Neural cell (in vitro differentiated cells): ENCODE data around the gene KRT14. TPM values are rescaled to one million over a fixed set of nuclear protein-coding genes. Genes with fewer than 3 reads are reported as not detected.
"Not testable (repeated sequence)": the region's sequence is repeated elsewhere in the genome, so short reads cannot be mapped to it uniquely, and the experiment has no call there.

Experiments used
- H2AFZ ChIP-seq: fragments of 200-600, 300-800 bp; sonication (generic), shearing (Covaris generic); 2 replicates; pipeline ENCODE4 v1.6.0; 2014; ENCODE audit warnings: low read depth, mild to moderate bottlenecking, antibody characterized with exemption, low read length, moderate library complexity
- H3F3A ChIP-seq: fragments of 200-600 bp; shearing (Covaris generic); 2 replicates; pipeline ENCODE4 v1.6.1; 2016; ENCODE audit warnings: mild to moderate bottlenecking, moderate library complexity, mixed read lengths, antibody characterized with exemption, low read length; ENCODE audit not compliant: insufficient read depth, poor library complexity, severe bottlenecking
- H3K27ac ChIP-seq: fragments of 200-600, 300-800 bp; sonication (generic), shearing (Covaris generic); 2 replicates; pipeline ENCODE4 v1.5.1; 2014; ENCODE audit warnings: mild to moderate bottlenecking, low read length, moderate library complexity
- H3K27me3 ChIP-seq: fragments of 300-800, 200-600 bp; sonication (generic), shearing (Covaris generic); 2 replicates; pipeline ENCODE4 v1.6.0; 2014; ENCODE audit warnings: mild to moderate bottlenecking, low read depth, low read length, moderate library complexity; ENCODE audit not compliant: insufficient read depth
- H3K36me3 ChIP-seq: fragments of 300-800, 200-600 bp; sonication (generic), shearing (Covaris generic); 2 replicates; pipeline ENCODE4 v1.5.1; 2014; ENCODE audit warnings: mild to moderate bottlenecking, antibody characterized with exemption, low read length, moderate library complexity; ENCODE audit not compliant: insufficient read depth
- H3K4me2 ChIP-seq: fragments of 300-800, 200-600 bp; sonication (generic), shearing (Covaris generic); 2 replicates; pipeline ENCODE4 v1.6.0; 2014; ENCODE audit warnings: mild to moderate bottlenecking, low read length
- H3K4me3 ChIP-seq: fragments of 300-800, 200-600 bp; sonication (generic), shearing (Covaris generic); 2 replicates; pipeline ENCODE4 v1.5.1; 2014; ENCODE audit warnings: mild to moderate bottlenecking, low read length, moderate library complexity
- H3K79me2 ChIP-seq: fragments of 200-600 bp; shearing (Covaris generic); replicated peaks from 2 replicates; pipeline ENCODE4 v1.6.0; 2014; ENCODE audit warnings: mild to moderate bottlenecking, low read length, moderate library complexity; ENCODE audit not compliant: insufficient read depth
- H3K9ac ChIP-seq: fragments of 300-800, 200-600 bp; sonication (generic), shearing (Covaris generic); 2 replicates; pipeline ENCODE4 v1.6.1; 2016; ENCODE audit warnings: mild to moderate bottlenecking, low read length, mixed read lengths
- H3K9me2 ChIP-seq: fragments of 200-600 bp; shearing (Covaris generic); 2 replicates; pipeline ENCODE4 v1.6.1; 2016; ENCODE audit warnings: mild to moderate bottlenecking, low read length, mixed read lengths; ENCODE audit not compliant: insufficient read depth
- H3K9me3 ChIP-seq: fragments of 200-600, 300-800 bp; sonication (generic), shearing (Covaris generic); 2 replicates; pipeline ENCODE4 v1.6.1; 2016; ENCODE audit warnings: mild to moderate bottlenecking, mixed run types, low read length, moderate library complexity, mixed read lengths
- H4K20me1 ChIP-seq: fragments of 200-600 bp; shearing (Covaris generic); 2 replicates; pipeline ENCODE4 v1.6.1; 2016; ENCODE audit warnings: mild to moderate bottlenecking, mixed run types; ENCODE audit not compliant: insufficient read depth
- EP300 ChIP-seq: fragments of 450-650 bp; conservative IDR thresholded peaks from 2 replicates; pipeline ENCODE4 v1.6.1; 2014; ENCODE audit warnings: antibody characterized with exemption, mild to moderate bottlenecking, moderate library complexity; ENCODE audit not compliant: poor library complexity, severe bottlenecking
- EZH2 ChIP-seq: fragments of 200-600, 300-800 bp; shearing (Covaris generic), sonication (generic); IDR thresholded peaks from 2 replicates; pipeline ENCODE4 v1.6.1; 2014; ENCODE audit warnings: antibody characterized with exemption, low read length, borderline replicate concordance, mild to moderate bottlenecking; ENCODE audit not compliant: insufficient read depth, poor library complexity, severe bottlenecking
- MXI1 ChIP-seq: fragments of 450-650 bp; conservative IDR thresholded peaks from 2 replicates; pipeline ENCODE4 v1.6.1; 2014; ENCODE audit warnings: antibody characterized with exemption, mild to moderate bottlenecking; ENCODE audit not compliant: poor library complexity, severe bottlenecking
- POLR2AphosphoS5 ChIP-seq: IDR thresholded peaks from 2 replicates; pipeline ENCODE4 v1.6.1; 2012
- RAD21 ChIP-seq: fragments of 450-650 bp; conservative IDR thresholded peaks from 2 replicates; pipeline ENCODE4 v1.6.1; 2014; ENCODE audit warnings: antibody characterized with exemption, mild to moderate bottlenecking, moderate library complexity
- SMC3 ChIP-seq: fragments of 450-650 bp; conservative IDR thresholded peaks from 2 replicates; pipeline ENCODE4 v1.6.1; 2014; ENCODE audit warnings: antibody characterized with exemption, mild to moderate bottlenecking, moderate library complexity; ENCODE audit not compliant: poor library complexity
- TAF1 ChIP-seq: IDR thresholded peaks from 2 replicates; pipeline ENCODE4 v1.6.1; 2012; ENCODE audit warnings: low read depth
- polyA plus RNA-seq: library from polyadenylated mRNA; depleted of rRNA; stranded (reverse); fragments of >200 nt; gene quantifications from 2 replicates; pipeline ENCODE4 v1.2.3, GENCODE V29; 2014
- TF ChIP-seq, protein P1 (sequence below): IDR thresholded peaks from 2 replicates; pipeline ENCODE4 v1.6.1; 2012; ENCODE audit warnings: borderline replicate concordance
- TF ChIP-seq, protein P2 (sequence below): fragments of 450-650 bp; IDR thresholded peaks from 2 replicates; pipeline ENCODE4 v1.5.1; 2014; ENCODE audit warnings: antibody characterized with exemption, mild to moderate bottlenecking, moderate library complexity; ENCODE audit not compliant: poor library complexity, severe bottlenecking

Gene KRT14
- polyA plus RNA-seq, 1 donor from 2014 or later: not detected

DNA sequence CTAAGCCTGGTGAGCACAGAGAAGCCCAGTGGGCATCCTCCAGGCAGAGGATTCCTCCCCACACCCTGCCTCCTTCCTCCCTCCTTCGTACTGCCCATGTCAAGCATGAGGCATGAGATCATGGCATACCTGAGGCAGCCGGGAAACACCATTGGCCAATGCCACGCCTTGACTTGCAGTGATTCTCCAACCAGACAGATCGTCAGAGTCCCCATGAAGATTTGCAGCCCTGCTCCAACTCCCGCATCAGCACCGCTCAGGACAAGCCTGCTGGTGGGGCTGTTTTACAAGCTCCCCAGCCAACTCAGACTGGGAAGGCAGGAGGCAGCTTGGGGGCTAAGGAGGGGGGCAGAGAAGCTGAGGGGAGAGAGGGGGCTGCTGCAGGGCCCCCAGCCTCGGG lies 28.8 kb upstream of the KRT14 start:
- Histone ChIP-seq H4K20me1 (no peaks in the 10 kb centered on the region), H3K9ac (no peak overlapping the region)
- TF ChIP-seq SMC3 (no peak), TAF1 (no peak), EP300 (no peak)
- TF ChIP-seq, protein P1, sequence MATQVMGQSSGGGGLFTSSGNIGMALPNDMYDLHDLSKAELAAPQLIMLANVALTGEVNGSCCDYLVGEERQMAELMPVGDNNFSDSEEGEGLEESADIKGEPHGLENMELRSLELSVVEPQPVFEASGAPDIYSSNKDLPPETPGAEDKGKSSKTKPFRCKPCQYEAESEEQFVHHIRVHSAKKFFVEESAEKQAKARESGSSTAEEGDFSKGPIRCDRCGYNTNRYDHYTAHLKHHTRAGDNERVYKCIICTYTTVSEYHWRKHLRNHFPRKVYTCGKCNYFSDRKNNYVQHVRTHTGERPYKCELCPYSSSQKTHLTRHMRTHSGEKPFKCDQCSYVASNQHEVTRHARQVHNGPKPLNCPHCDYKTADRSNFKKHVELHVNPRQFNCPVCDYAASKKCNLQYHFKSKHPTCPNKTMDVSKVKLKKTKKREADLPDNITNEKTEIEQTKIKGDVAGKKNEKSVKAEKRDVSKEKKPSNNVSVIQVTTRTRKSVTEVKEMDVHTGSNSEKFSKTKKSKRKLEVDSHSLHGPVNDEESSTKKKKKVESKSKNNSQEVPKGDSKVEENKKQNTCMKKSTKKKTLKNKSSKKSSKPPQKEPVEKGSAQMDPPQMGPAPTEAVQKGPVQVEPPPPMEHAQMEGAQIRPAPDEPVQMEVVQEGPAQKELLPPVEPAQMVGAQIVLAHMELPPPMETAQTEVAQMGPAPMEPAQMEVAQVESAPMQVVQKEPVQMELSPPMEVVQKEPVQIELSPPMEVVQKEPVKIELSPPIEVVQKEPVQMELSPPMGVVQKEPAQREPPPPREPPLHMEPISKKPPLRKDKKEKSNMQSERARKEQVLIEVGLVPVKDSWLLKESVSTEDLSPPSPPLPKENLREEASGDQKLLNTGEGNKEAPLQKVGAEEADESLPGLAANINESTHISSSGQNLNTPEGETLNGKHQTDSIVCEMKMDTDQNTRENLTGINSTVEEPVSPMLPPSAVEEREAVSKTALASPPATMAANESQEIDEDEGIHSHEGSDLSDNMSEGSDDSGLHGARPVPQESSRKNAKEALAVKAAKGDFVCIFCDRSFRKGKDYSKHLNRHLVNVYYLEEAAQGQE: no peak

DNA sequence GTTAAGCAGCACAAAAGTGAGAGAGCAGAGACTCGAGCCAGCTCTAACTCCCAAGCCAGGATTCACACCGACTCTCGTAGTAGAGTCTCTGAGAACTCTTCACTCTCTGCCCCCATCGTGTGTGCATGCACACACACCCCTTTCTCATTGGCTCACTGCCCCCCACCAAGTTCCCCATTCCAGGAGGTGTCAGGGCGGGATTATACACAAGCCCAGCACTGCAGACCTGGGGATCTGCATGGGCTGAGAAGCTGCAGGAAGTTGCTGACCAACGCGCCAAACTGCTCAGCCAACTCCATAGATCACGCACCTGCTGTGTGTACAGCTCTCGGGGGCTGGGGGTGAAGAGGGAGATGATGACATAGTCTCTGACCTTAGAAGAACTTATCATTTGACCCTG lies 28.1 kb upstream of the KRT14 start:
- H3K27me3 ChIP-seq, H4K20me1 ChIP-seq, H3K36me3 ChIP-seq, H3K9me2 ChIP-seq, H2AFZ ChIP-seq, H3K4me2 ChIP-seq, H3K27ac ChIP-seq, H3K4me3 ChIP-seq, H3K79me2 ChIP-seq, H3K9me3 ChIP-seq, H3F3A ChIP-seq, H3K9ac ChIP-seq: not testable (repeated sequence)

More for the DNA sequence above, 28.8 kb upstream of the KRT14 start:
- Histone ChIP-seq H3K9me3 (no peaks in the 10 kb centered on the region), H3K36me3 (no peaks in the 10 kb centered on the region), H3K4me3 (no peak overlapping the region), H3F3A (no peaks in the 10 kb centered on the region), H2AFZ (no peak overlapping the region), H3K4me2 (no peak overlapping the region), H3K27ac (no peak overlapping the region), H3K27me3 (no peaks in the 10 kb centered on the region), H3K9me2 (no peaks in the 10 kb centered on the region), H3K79me2 (no peaks in the 10 kb centered on the region)

DNA sequence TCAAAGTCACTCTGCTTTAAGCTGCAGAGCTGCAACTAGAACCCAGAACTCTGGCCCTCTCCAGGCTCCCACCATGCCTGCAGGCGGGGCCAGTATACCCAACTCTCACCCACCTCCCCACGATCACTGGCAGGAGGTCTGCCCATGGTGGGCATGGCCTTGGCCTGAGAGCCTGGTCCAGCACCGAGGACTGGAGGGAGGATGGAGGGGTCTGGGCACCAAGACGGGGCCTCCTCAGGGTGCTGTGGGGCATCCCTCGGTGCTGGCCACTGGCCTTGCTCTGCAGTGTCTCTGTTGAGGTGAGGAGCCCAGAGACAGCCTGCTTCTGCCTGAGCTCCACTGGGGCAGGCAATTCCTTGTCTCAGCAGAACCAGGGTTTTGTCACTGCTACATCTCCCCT lies 27.4 kb upstream of the KRT14 start:
- H4K20me1 ChIP-seq: no peaks in the 10 kb centered on the region
- H2AFZ ChIP-seq: no peak overlapping the region
- H3F3A ChIP-seq: no peaks in the 10 kb centered on the region
- H3K9me3 ChIP-seq: no peaks in the 10 kb centered on the region
- H3K9me2 ChIP-seq: no peaks in the 10 kb centered on the region
- H3K4me3 ChIP-seq: no peak overlapping the region
- no peak overlapping the region for H3K9ac ChIP-seq
- H3K27ac ChIP-seq: no peak overlapping the region
- H3K27me3 ChIP-seq: no peaks in the 10 kb centered on the region
- no peaks in the 10 kb centered on the region for H3K79me2 ChIP-seq
- H3K4me2 ChIP-seq: no peak overlapping the region
- no peaks in the 10 kb centered on the region for H3K36me3 ChIP-seq
- TF ChIP-seq POLR2AphosphoS5 (no peak), TAF1 (no peak), EZH2 (no peak), MXI1 (no peak), RAD21 (no peak), SMC3 (no peak), EP300 (no peak)
- TF ChIP-seq, protein P2, sequence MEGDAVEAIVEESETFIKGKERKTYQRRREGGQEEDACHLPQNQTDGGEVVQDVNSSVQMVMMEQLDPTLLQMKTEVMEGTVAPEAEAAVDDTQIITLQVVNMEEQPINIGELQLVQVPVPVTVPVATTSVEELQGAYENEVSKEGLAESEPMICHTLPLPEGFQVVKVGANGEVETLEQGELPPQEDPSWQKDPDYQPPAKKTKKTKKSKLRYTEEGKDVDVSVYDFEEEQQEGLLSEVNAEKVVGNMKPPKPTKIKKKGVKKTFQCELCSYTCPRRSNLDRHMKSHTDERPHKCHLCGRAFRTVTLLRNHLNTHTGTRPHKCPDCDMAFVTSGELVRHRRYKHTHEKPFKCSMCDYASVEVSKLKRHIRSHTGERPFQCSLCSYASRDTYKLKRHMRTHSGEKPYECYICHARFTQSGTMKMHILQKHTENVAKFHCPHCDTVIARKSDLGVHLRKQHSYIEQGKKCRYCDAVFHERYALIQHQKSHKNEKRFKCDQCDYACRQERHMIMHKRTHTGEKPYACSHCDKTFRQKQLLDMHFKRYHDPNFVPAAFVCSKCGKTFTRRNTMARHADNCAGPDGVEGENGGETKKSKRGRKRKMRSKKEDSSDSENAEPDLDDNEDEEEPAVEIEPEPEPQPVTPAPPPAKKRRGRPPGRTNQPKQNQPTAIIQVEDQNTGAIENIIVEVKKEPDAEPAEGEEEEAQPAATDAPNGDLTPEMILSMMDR: no peak
- TF ChIP-seq, protein P1: no peak
